HFFc6 (cell line): ENCODE results near the gene SLC45A3. TPM values are rescaled to one million over a fixed set of nuclear protein-coding genes. Genes with fewer than 3 reads are reported as not detected.

Experiments
- DNase-seq: peaks from one replicate; pipeline ENCODE4 v3.0.0-alpha.2; 2018
- H3K27ac Mint-ChIP-seq: 2 replicates; pipeline ENCODE4 v1.8.0; 2020; ENCODE audit warnings: mild to moderate bottlenecking, mixed read lengths
- H3K27me3 Mint-ChIP-seq: 2 replicates; pipeline ENCODE4 v1.8.0; 2021; ENCODE audit warnings: mild to moderate bottlenecking, moderate library complexity, mixed read lengths; ENCODE audit not compliant: insufficient read depth
- H3K36me3 Mint-ChIP-seq: 2 replicates; pipeline ENCODE4 v1.8.0; 2021; ENCODE audit warnings: low read depth, mixed read lengths
- H3K4me1 Mint-ChIP-seq: 2 replicates; pipeline ENCODE4 v1.8.0; 2020; ENCODE audit warnings: low read depth, mixed read lengths
- H3K4me3 Mint-ChIP-seq: 2 replicates; pipeline ENCODE4 v1.8.0; 2020; ENCODE audit warnings: mild to moderate bottlenecking, moderate library complexity, mixed read lengths
- H3K9me3 Mint-ChIP-seq: 2 replicates; pipeline ENCODE4 v1.8.0; 2020; ENCODE audit warnings: mild to moderate bottlenecking, mixed read lengths
- CTCF ChIP-seq: fragments of 200-600 bp; sonication (generic); IDR thresholded peaks from 2 replicates; pipeline ENCODE4 v1.5.0; 2021; ENCODE audit warnings: antibody characterized with exemption, mild to moderate bottlenecking
- total RNA-seq, 6 experiments: library from RNA; stranded (reverse); fragmentation: NEBNext Ultra II Directional; extraction: Animal tissue kit (Norgen Biotek cat#: 25700); gene quantifications; 2 replicates in 1 of 6; 3 replicates in 5 of 6; pipeline ENCODE4 v1.2.3, GENCODE V29; 2021

The SLC45A3 gene
- total RNA-seq, 6 experiments from 2014 or later: 1.1 to 2.4 (median 1.4) TPM

DNA sequence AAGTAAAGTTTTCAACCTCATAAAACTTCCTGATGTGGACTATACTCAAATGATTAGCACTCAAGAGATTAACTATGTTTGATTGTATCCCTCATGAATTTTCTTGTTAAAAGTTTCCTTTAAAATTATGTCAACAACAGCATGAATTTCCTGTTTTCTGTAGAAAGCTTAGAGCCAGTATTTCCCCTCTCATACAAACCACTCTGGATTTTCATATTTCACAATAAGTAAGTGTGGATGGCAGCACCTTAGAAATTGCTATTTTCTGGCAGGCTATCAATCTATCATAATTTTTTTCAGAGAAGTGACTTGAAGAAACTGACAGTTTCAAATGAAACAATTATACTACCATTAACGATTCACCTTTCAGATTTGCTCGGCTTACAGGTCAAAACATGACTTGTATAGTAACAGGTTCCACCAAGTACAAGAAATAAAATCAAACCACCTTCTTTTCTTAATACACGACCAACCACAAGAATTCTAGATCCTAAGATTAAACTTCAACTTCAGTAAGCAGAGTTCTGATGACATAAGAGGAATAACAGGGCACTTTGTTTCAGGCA lies 69.3 kb downstream of the SLC45A3 start:
- Mint-ChIP-seq H3K27me3 (no peaks in the 10 kb centered on the region), H3K9me3 (no peaks in the 10 kb centered on the region), H3K4me1 (peaks cover 25% of the 10 kb centered on the region), H3K4me3 (no peak overlapping the region), H3K27ac (0 out of 2 replicates have a peak overlapping the region, but pooled peaks have one; percentile 4), H3K36me3 (peaks cover 10% of the 10 kb centered on the region; the same call in 1 of the 2 replicates)
- TF ChIP-seq CTCF: no peak
- DNase-seq: no peak

DNA sequence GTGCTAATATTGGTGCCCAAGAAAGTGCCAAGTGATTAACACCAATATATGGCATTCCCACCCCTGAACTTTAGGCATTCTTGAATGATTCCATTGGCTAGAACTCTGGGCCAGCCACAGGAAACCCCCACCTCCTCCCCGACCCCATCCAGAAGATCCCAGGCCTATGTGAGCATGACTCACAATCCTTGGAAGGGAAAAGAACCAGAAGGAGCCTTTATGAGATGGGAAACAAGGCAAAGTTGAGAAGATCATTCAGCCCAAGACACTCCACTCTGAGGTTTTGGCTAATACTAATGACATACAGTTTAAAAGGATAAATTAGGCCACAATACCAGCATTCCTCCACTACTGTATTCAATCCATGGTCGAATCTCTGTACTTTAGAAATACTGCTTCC lies 70.3 kb downstream of the SLC45A3 start:
- peaks cover 25% of the 10 kb centered on the region for H3K4me1 Mint-ChIP-seq
- TF ChIP-seq CTCF: no peak
- DNase-seq: no peak
- peak overlapping the region; percentile 69; the same call in 1 of the 2 replicates for H3K27ac Mint-ChIP-seq
- H3K27me3 Mint-ChIP-seq: no peaks in the 10 kb centered on the region
- no peak overlapping the region; the same call in 1 of the 2 replicates for H3K4me3 Mint-ChIP-seq
- H3K36me3 Mint-ChIP-seq: peaks cover 6% of the 10 kb centered on the region
- H3K9me3 Mint-ChIP-seq: no peaks in the 10 kb centered on the region

Other genes starting within 250 kb of the SLC45A3 start
- gene BLACAT1, start 224.5 kb downstream of the SLC45A3 start, total RNA-seq: not detected
- gene CDK18, start 175.8 kb downstream of the SLC45A3 start, total RNA-seq: 1 to 10 TPM in 4 of 6 experiments, under 1 TPM in 2; 0.33 to 2.9 (median 1.7) TPM
- gene ELK4, start 48.5 kb downstream of the SLC45A3 start, total RNA-seq: 10 to 100 TPM; 32.9 to 37.6 (median 35.6) TPM
- gene NUCKS1, start 69.7 kb upstream of the SLC45A3 start, total RNA-seq: 100 to 1,000 TPM; 187 to 259 (median 222) TPM
- 10 to 100 TPM; 10.6 to 13.0 (median 11.5) TPM for gene RAB29, start 95.0 kb upstream of the SLC45A3 start, total RNA-seq
- 10 to 100 TPM; 31.6 to 39.8 (median 35.5) TPM for gene SLC41A1, start 132.7 kb upstream of the SLC45A3 start, total RNA-seq
- not detected for gene PM20D1, start 169.6 kb upstream of the SLC45A3 start, total RNA-seq